ENCODE data around the gene TNFRSF1A.

Gene TNFRSF1A

GRCh38 chr12:6374028-6374785, 32.3 kb upstream of the TNFRSF1A start:
- no peak for DNase-seq (ENCODE audit: low read depth)

GRCh38 chr12:6373022-6373787, 31.3 kb upstream of the TNFRSF1A start:
- DNase-seq (ENCODE audit: low read depth), result no peak

- DNase-seq (ENCODE audit: low read depth), result no peak
Measured at GRCh38 chr12:6372403-6373003, 30.6 kb upstream of the TNFRSF1A start.

GRCh38 chr12:6370994-6371754, 29.3 kb upstream of the TNFRSF1A start:
- DNase-seq (ENCODE audit: low read depth), result no peak

GRCh38 chr12:6370576-6370935, 28.7 kb upstream of the TNFRSF1A start:
- DNase-seq (ENCODE audit: low read depth), result no peak

GRCh38 chr12:6369916-6370575, 28.2 kb upstream of the TNFRSF1A start:
- no peak for DNase-seq (ENCODE audit: low read depth)

GRCh38 chr12:6368906-6369525, 27.1 kb upstream of the TNFRSF1A start:
- no peak for DNase-seq (ENCODE audit: low read depth)

GRCh38 chr12:6367969-6368892, 26.4 kb upstream of the TNFRSF1A start:
- DNase-seq (ENCODE audit: low read depth), result no peak

GRCh38 chr12:6367065-6367968, 25.4 kb upstream of the TNFRSF1A start:
- DNase-seq (ENCODE audit: low read depth), result no peak

GRCh38 chr12:6364044-6364374, 22.1 kb upstream of the TNFRSF1A start:
- no peak for DNase-seq (ENCODE audit: low read depth)

- DNase-seq (ENCODE audit: low read depth), result peak; percentile 45
Measured at GRCh38 chr12:6363330-6364043, 21.6 kb upstream of the TNFRSF1A start.

GRCh38 chr12:6363010-6363329, 21.1 kb upstream of the TNFRSF1A start:
- DNase-seq (ENCODE audit: low read depth), result no peak

GRCh38 chr12:6362403-6362802, 20.5 kb upstream of the TNFRSF1A start:
- no peak for DNase-seq (ENCODE audit: low read depth)

GRCh38 chr12:6361834-6362233, 20.0 kb upstream of the TNFRSF1A start:
- no peak for DNase-seq (ENCODE audit: low read depth)

GRCh38 chr12:6360578-6361490, 19.0 kb upstream of the TNFRSF1A start:
- no peak for DNase-seq (ENCODE audit: low read depth)

- no peak for DNase-seq (ENCODE audit: low read depth)
Measured at GRCh38 chr12:6360080-6360571, 18.2 kb upstream of the TNFRSF1A start.

- DNase-seq (ENCODE audit: low read depth), result no peak
Measured at GRCh38 chr12:6358881-6359280, 17.0 kb upstream of the TNFRSF1A start.

Measured in T-helper 22 cell (primary cell).